ENCODE results near the gene RGCC. TPM values are rescaled to one million over a fixed set of nuclear protein-coding genes. Genes with fewer than 3 reads are reported as not detected.

The RGCC gene
- total and polyA plus RNA-seq, 2 donors (not counting 1 experiment from before 2014, with no cell fraction given): 65.9 to 148 TPM

DNA sequence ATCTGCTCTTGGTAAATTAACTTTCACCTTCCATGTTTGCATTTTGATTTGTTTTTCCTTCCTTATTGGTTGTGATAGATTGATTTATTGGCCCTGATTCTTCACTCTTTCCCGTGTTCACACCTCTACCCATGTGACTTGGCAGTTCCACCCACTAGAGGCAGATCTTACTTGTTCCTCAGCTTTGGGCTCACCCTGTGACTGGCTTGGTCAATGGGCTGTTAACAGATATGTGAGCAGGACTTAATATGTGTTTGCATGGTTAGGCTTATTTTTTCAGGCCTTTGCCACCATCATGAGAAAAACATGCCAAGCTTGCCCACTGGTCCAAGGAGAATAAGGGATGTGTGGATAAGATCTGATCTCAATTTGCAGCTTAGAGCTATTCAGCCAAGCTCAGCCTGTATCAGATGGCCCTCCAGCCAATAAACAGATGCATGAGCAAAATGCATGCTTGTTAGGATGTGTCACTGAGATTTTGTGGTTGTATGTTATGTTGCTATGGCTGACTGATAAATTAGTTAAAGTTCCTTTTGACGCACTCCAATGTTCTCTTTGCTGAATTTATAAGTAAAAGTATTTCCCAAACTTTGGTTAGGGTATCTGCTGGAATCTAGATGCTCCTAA lies 48.0 kb downstream of the RGCC start:
- Histone ChIP-seq H4K20me1 (ENCODE audit: control insufficient read depth, extremely low read depth, insufficient read depth, low read length) (no peaks in the 10 kb centered on the region), H3K9me3 (ENCODE audit: control insufficient read depth, insufficient read depth, low read depth, low read length) (no peaks in the 10 kb centered on the region), H3K27ac (ENCODE audit: insufficient read depth, low read length) (peak overlapping the region; percentile 75), H3K36me3 (ENCODE audit: control insufficient read depth, insufficient read depth, low read length) (no peaks in the 10 kb centered on the region), H3K9ac (ENCODE audit: insufficient read depth, low read length) (no peak overlapping the region), H3K4me3 (replicated peaks in 1 of 4; ENCODE audit: control extremely low read depth in 1 of 4, insufficient read depth in 1 of 4, low read depth in 3 of 4, low read length in 4 of 4) (no peak overlapping the region), H2AFZ (ENCODE audit: low read length) (no peak overlapping the region), H3K4me2 (ENCODE audit: extremely low read depth, insufficient read depth, low read length) (peak overlapping the region; percentile 11), H3K4me1 (ENCODE audit: control insufficient read depth, extremely low read depth, insufficient read depth, low read length) (peaks cover 7% of the 10 kb centered on the region), H3K79me2 (ENCODE audit: control insufficient read depth, insufficient read depth, low read length) (no peaks in the 10 kb centered on the region), H3K27me3 (ENCODE audit: control insufficient read depth, insufficient read depth, low read length) (no peaks in the 10 kb centered on the region)
- TF ChIP-seq EZH2 (IDR thresholded peaks at IDR 0.05; ENCODE audit: low read length, missing control alignments) (no peak), CTCF (conservative IDR thresholded peaks at IDR 0.05 in 1 of 2, IDR thresholded peaks at IDR 0.05 in 1 of 2; ENCODE audit: low read depth in 1 of 2, low read length in 2 of 2) (no peak)
- peak; percentile 95 to 98 for DNase-seq (ENCODE audit: low read depth in 2 of 2)

- Histone ChIP-seq H3K36me3 (ENCODE audit: control insufficient read depth, insufficient read depth, low read length) (no peaks in the 10 kb centered on the region), H3K79me2 (ENCODE audit: control insufficient read depth, insufficient read depth, low read length) (no peaks in the 10 kb centered on the region), H3K9ac (ENCODE audit: insufficient read depth, low read length) (no peak overlapping the region), H3K9me3 (ENCODE audit: control insufficient read depth, insufficient read depth, low read depth, low read length) (no peaks in the 10 kb centered on the region), H4K20me1 (ENCODE audit: control insufficient read depth, extremely low read depth, insufficient read depth, low read length) (no peaks in the 10 kb centered on the region), H3K4me1 (ENCODE audit: control insufficient read depth, extremely low read depth, insufficient read depth, low read length) (peaks cover 7% of the 10 kb centered on the region), H3K4me3 (replicated peaks in 1 of 4; ENCODE audit: control extremely low read depth in 1 of 4, insufficient read depth in 1 of 4, low read depth in 3 of 4, low read length in 4 of 4) (no peak overlapping the region), H3K4me2 (ENCODE audit: extremely low read depth, insufficient read depth, low read length) (no peak overlapping the region), H3K27me3 (ENCODE audit: control insufficient read depth, insufficient read depth, low read length) (no peaks in the 10 kb centered on the region), H3K27ac (ENCODE audit: insufficient read depth, low read length) (peak overlapping the region; percentile 75), H2AFZ (ENCODE audit: low read length) (no peak overlapping the region)
- TF ChIP-seq EZH2 (IDR thresholded peaks at IDR 0.05; ENCODE audit: low read length, missing control alignments) (no peak), CTCF (conservative IDR thresholded peaks at IDR 0.05 in 1 of 2, IDR thresholded peaks at IDR 0.05 in 1 of 2; ENCODE audit: low read depth in 1 of 2, low read length in 2 of 2) (no peak)
- peak in 1 of 2 donors; percentile 52 for DNase-seq (ENCODE audit: low read depth in 2 of 2)
Measured at GRCh38 chr13:41506312-41506711, 49.0 kb downstream of the RGCC start.

GRCh38 chr13:41509971-41510370 lies 52.6 kb downstream of the RGCC start:
- peaks cover 7% of the 10 kb centered on the region for H3K4me1 ChIP-seq (ENCODE audit: control insufficient read depth, extremely low read depth, insufficient read depth, low read length)
- TF ChIP-seq CTCF (conservative IDR thresholded peaks at IDR 0.05 in 1 of 2, IDR thresholded peaks at IDR 0.05 in 1 of 2; ENCODE audit: low read depth in 1 of 2, low read length in 2 of 2) (no peak), EZH2 (IDR thresholded peaks at IDR 0.05; ENCODE audit: low read length, missing control alignments) (no peak)

More at GRCh38 chr13:41509971-41510370, 52.6 kb downstream of the RGCC start:
- no peak overlapping the region for H3K4me2 ChIP-seq (ENCODE audit: extremely low read depth, insufficient read depth, low read length)
- no peaks in the 10 kb centered on the region for H3K36me3 ChIP-seq (ENCODE audit: control insufficient read depth, insufficient read depth, low read length)
- no peak overlapping the region for H3K4me3 ChIP-seq (replicated peaks in 1 of 4; ENCODE audit: control extremely low read depth in 1 of 4, insufficient read depth in 1 of 4, low read depth in 3 of 4, low read length in 4 of 4)
- no peak for DNase-seq (ENCODE audit: low read depth in 2 of 2)
- H3K27ac ChIP-seq (ENCODE audit: insufficient read depth, low read length): no peak overlapping the region
- H4K20me1 ChIP-seq (ENCODE audit: control insufficient read depth, extremely low read depth, insufficient read depth, low read length): no peaks in the 10 kb centered on the region
- no peaks in the 10 kb centered on the region for H3K27me3 ChIP-seq (ENCODE audit: control insufficient read depth, insufficient read depth, low read length)
- no peak overlapping the region for H3K9ac ChIP-seq (ENCODE audit: insufficient read depth, low read length)
- no peaks in the 10 kb centered on the region for H3K9me3 ChIP-seq (ENCODE audit: control insufficient read depth, insufficient read depth, low read depth, low read length)
- H2AFZ ChIP-seq (ENCODE audit: low read length): no peak overlapping the region
- no peaks in the 10 kb centered on the region for H3K79me2 ChIP-seq (ENCODE audit: control insufficient read depth, insufficient read depth, low read length)

Data from fibroblast of lung (primary cell).